Ramos (cell line): ENCODE data around the gene MPP2.
"Not testable (repeated sequence)": the region's sequence is repeated elsewhere in the genome, so short reads cannot be mapped to it uniquely, and the experiment has no call there.

Source experiments
- in situ Hi-C: fragments of 300-500 bp; cut with MboI; formaldehyde crosslinking; loops from one replicate; pipeline ENCODE4 v1.14.3; 2022; ENCODE audit warnings: low sequenced_read_pairs; ENCODE audit not compliant: unreplicated experiment

Gene MPP2

GRCh38 chr17:43932357-43932756, 25.0 kb upstream of the MPP2 start:
- in situ Hi-C loops = no loop called here

DNA sequence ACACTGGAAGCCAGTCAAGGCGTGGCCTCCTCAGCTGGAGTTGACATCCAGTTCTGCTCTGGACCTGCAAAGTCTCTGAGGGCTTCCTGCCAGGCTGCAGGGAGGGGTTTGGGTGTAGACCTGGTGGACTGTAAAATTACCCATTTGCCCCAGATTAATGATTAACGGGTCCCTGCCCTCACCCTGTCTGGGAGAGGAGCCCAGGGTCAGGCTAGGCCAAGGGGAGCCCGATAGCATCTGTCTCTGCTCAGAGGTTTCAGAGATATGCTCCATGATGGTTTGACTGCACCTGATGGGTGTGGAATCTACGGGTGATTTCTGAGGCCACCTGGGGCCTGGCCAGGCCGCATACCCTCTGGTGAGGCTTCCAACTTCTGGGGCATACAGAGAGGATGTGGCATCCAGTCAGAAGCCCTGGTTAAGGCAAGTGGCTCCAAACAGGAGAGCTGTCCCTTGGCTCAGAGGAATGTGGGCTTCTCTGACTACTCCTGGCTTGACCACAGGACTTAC, 23.8 kb upstream of the MPP2 start:
- in situ Hi-C loops = no loop called here

- in situ Hi-C loops = no loop called here
Measured at GRCh38 chr17:43928609-43929008, 21.3 kb upstream of the MPP2 start.

- in situ Hi-C loops = not testable (repeated sequence)
Measured at GRCh38 chr17:43927929-43928328, 20.6 kb upstream of the MPP2 start.

- in situ Hi-C loops = no loop called here
Measured at GRCh38 chr17:43927060-43927864, 19.9 kb upstream of the MPP2 start.

GRCh38 chr17:43924558-43924957, 17.2 kb upstream of the MPP2 start:
- in situ Hi-C loops = no loop called here

DNA sequence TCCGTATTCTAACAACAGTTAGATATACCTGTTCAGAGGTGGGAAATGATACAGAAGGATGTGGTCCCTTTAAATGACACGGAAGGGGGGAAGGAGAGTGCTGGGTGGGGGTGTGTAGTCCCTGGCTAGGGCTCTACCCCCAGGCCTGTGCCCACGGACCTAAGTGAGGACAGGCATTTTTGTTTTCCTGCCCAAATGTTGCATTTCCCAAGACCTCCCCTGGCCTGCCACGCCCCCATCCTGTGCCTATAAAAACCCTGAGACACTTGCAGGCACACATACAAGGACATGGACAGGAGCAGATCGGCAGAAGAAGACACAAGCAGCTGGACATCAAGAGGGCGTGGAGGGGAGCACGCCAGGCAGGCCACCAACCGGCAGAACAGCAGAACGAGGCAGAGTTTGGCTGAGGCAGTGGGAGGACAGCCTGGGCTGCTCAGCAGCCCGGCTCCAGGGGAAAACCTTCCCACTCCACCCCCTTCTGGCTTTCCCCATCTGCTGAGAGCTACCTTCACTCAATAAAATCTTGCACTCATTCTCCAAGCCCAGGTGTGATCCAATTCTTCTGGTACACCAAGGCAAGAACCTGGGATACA, 13.3 kb upstream of the MPP2 start:
- in situ Hi-C loops = no loop called here

DNA sequence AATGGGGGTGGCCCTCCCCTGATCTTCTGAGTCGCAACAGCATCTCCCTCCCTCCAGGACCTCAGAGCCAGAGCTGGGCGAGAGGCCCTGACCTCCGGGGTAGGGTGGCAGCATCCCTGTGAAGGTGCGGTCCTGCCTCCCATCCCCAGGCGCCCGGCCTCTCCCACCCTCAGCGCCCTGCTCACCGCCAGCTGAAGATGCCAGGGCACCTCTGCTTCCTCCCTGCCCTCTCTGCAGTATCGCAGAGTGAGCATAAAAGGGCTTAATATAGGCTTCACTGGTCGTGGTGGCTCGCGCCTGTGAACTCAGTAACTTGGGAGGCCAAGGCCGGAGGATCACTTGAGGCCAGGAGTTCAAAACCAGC, 10.7 kb upstream of the MPP2 start:
- in situ Hi-C loops = no loop called here

- in situ Hi-C loops = no loop called here
Measured at GRCh38 chr17:43917348-43918025, 10.2 kb upstream of the MPP2 start.

- in situ Hi-C loops = no loop called here
Measured at GRCh38 chr17:43917016-43917347, 9.6 kb upstream of the MPP2 start.

GRCh38 chr17:43916385-43916784, 9.0 kb upstream of the MPP2 start:
- in situ Hi-C loops = no loop called here

DNA sequence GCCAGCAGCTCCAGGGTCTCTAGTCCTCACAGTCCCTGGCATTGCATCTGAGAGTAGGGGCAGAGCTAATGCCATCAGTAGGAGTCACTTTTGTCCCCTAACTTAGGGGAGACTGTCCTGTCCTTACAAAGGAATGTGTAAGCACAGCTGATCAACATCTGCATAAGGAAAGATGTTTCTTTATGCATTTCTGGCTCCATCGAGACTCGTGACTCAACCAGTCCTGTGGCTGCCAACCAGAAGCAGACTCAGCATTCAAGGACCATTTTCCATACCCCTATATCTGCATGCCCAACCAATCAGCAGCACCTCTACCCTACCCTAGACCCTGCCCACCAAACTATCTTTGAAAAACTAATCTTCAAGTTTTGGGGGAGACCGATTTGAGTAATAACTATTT, 8.2 kb upstream of the MPP2 start:
- in situ Hi-C loops = no loop called here

DNA sequence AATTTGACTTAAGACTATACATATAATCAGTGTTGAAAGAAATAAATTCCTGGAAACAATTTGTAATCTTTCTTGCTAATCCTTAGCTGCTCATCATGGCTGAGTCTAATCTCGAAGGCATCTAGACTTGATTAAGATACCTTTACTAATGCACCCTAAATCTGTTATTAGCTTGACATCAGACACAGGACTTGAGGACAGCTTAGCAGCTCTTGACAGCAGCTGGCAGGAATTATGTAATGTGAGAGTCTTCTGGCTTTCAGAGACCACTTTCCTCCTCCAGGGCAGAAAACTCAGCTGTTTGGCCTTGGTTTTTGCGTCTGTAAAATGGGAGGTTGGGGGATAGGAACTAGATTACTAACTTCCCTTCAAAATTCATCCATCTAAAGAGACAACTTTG, 7.1 kb upstream of the MPP2 start:
- in situ Hi-C loops = no loop called here

GRCh38 chr17:43913584-43913983, 6.2 kb upstream of the MPP2 start:
- in situ Hi-C loops = no loop called here

- in situ Hi-C loops = no loop called here
Measured at GRCh38 chr17:43912635-43913304, 5.4 kb upstream of the MPP2 start.

DNA sequence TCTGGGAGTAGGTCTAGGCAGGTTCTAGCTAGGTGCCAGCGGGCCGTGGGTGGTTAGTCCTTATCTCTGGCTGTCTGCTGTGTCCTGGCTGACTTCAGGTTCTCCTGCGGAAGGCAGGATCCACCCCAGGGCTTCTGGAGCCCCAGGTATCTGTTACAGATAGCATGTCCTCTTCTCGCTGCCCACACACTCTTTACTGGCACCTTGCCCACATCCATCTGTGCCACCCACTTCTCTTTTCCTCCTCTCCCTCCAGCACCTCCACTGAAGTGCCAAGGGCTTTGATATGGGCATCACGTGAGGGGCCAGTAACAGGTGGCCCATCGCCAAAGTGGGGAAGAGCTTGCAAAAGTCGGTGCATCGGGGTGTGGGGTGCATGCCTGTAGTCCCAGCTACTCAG, 4.6 kb upstream of the MPP2 start:
- in situ Hi-C loops = no loop called here

DNA sequence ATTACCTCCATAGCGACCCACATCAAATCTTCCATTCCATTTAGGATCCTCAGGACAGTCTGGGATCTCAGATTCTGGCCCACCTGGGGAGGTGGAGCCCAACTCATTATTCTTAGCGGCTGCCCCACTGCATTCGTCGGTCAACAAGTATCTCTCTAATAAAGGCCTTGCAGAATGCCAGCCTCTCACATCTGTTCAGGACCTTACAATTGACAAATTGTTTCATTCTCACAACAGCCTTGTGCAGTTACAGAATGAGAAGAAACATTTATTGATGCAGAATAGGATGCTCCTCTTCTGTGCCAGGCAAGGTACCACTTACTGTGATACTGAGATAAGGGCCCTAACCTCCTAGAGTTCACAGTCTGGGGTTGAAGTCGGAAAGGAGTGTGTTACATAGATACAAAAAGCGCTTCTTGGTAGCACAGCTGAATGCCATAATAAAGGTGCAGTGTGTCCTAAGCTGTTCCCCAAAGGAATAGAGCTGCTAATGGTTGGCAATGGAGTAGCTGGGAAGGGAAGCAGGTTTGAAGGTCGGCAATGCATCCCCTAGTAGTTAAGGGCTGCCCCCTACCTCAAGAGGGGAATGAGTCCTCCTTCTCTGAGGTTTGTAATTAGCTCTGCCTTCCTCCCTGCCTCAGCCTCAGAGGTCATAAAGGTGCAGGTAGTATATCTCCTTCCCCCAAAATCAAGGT, 2.3 kb upstream of the MPP2 start:
- in situ Hi-C loops = no loop called here

DNA sequence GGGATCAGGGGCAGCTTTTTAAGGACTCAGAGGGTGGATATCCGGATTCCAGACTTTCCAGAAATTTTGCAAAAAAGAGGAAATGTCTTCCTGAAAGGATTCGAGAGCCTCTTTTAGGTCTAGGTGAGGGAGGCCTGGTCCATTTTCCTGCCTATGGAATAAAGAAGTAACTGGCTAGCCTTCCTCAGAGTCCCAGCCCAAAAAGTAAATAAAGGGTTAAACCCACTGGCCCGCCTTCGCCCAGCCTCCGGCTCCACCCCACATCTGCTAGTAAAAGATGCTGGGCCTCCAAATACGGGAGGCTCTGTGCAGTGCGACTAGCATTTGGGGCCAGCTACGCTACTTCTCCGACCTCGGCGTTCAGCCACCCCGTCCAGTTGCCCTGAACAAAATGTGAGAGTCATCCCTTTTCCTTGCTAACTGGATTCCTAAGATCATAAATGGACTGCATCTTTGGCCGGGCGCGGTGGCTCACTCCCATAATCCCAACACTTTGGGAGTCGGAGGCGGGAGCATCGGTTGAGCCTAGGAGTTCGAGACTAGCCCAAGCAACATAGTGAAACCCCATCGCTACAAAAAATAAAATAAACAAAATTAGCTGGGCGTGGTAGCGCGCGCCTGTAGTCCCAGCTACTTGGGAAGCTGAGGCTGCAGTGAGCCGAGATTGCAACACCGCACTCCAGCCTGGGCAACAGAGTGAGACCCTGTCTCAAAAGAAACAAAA, 824 bp upstream of the MPP2 start:
- in situ Hi-C loops = no loop called here

- in situ Hi-C loops = no loop called here
Measured at GRCh38 chr17:43906951-43907424, 348 bp downstream of the MPP2 start.
